Measurements from ENCODE around the gene TREML2. TPM values are rescaled to one million over a fixed set of nuclear protein-coding genes. Genes with fewer than 3 reads are reported as not detected.

Gene TREML2
- total and polyA plus RNA-seq, 9 donors = 0.08 to 0.10 TPM; not detected in 7

DNA sequence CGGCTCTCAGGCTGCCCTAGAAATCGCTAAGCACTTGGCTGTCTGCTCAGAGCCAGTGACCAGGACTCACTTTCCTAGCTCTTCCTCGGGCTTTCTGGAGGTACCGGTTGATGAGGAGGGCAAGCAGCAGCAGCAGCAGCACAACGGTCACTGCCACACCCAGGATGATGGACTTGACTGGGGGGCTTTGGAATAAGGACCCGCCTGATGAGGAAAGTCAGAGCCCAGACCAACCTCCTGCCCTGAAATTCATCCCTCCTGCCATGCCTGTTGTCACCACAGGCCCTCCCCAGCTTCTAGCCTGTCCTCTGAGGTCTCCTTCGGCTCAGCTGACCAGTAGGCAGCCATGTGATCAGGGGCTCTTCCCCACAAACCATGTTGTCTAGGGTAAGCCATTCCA is 16.2 kb downstream of the TREML2 start:
- no peaks in the 10 kb centered on the region for H3K4me1 ChIP-seq (ENCODE audit: insufficient read depth)
- H3K9me3 ChIP-seq = no peaks in the 10 kb centered on the region
- intact Hi-C loops (cut with DNase I) = no loop called here
- TF ChIP-seq, protein P1, sequence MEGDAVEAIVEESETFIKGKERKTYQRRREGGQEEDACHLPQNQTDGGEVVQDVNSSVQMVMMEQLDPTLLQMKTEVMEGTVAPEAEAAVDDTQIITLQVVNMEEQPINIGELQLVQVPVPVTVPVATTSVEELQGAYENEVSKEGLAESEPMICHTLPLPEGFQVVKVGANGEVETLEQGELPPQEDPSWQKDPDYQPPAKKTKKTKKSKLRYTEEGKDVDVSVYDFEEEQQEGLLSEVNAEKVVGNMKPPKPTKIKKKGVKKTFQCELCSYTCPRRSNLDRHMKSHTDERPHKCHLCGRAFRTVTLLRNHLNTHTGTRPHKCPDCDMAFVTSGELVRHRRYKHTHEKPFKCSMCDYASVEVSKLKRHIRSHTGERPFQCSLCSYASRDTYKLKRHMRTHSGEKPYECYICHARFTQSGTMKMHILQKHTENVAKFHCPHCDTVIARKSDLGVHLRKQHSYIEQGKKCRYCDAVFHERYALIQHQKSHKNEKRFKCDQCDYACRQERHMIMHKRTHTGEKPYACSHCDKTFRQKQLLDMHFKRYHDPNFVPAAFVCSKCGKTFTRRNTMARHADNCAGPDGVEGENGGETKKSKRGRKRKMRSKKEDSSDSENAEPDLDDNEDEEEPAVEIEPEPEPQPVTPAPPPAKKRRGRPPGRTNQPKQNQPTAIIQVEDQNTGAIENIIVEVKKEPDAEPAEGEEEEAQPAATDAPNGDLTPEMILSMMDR (IDR thresholded peaks at IDR 0.05) = no peak
- TF ChIP-seq POLR2A (IDR thresholded peaks at IDR 0.05) (no peak), EP300 (IDR thresholded peaks at IDR 0.05) (no peak)
- no peaks in the 10 kb centered on the region for H3K36me3 ChIP-seq
- H3K4me3 ChIP-seq = no peak overlapping the region
- no peak overlapping the region for H3K27ac ChIP-seq
- H3K27me3 ChIP-seq = no peaks in the 10 kb centered on the region
- DNase-seq = no peak
- 77 to 79% (median 79%) methylated on average over 7 of the region's 7 CpGs for WGBS, 3 donors

DNA sequence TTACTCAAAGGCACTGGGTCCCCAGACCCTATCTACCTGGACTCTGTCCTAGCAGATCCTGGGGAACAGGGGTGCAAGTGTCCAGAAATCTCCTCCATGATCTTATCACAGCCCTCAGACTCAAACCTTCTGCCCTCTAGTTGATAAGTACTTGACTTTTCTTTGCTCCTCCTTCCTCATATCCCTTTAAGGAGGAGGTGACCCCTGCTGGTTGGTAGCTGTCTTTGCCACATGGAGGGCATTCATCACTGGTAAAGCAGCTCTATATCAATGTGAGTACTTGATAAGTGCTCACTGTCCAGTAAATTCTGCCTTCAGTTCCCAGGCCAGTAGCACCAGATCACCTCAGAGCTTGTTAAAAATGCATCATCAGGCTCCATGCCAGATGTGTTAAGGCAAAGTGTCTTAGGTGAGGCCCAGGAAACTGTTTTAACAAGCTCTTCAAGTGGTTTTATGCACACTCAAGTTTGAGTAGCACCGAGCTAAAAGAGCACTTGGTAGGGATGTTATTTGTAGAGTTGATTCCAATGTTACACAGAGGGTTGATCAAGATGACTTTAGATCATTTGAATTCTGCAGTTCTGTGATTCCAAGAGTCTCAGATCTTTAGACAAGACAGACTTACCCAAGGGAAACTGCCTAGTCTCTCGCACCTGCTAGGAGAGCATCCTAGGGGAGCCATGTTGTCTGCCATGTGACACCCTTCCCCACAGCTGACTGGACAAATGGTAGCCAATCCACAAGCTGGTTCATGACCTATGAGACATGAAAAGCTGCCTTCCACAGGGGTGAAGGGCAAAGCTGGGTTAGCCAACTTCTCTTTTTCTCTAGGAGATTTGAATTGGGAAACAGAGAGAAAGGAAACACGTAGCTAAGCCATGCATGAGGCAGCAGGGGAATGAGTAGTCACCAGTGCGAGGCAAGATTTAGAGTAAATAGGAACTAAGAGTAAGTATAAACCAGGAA is 18.6 kb downstream of the TREML2 start:
- no peak for DNase-seq

DNA sequence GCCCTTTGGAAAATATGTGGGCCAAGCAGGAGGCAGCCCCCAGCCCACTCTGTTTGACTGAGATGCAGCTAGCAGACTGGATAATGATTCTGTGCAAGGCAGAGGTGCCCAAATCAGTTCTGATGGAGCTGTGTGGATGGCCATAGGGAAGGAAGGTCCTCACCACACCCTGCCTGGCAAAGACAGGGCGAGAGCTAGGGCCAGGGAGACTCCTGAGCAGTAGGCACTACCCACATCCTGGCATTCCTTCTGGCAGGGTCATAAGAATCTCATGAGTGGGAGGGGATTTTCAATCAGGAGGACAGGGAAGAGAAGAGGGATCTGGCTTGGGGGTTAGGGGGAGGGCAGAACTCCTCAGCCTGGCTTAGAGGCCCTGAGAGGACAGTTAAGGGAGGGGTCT is 19.4 kb downstream of the TREML2 start:
- Histone ChIP-seq H3K27me3 (no peaks in the 10 kb centered on the region), H3K9me3 (no peaks in the 10 kb centered on the region), H3K4me1 (ENCODE audit: insufficient read depth) (no peaks in the 10 kb centered on the region), H3K36me3 (no peaks in the 10 kb centered on the region), H3K4me3 (no peak overlapping the region), H3K27ac (no peak overlapping the region)
- intact Hi-C loops (cut with DNase I) = no loop called here
- no peak for TF ChIP-seq EP300 (IDR thresholded peaks at IDR 0.05)
- TF ChIP-seq POLR2A (IDR thresholded peaks at IDR 0.05) = no peak
- TF ChIP-seq, protein P1 (IDR thresholded peaks at IDR 0.05) = no peak
- no peak for DNase-seq
- 72 to 81% (median 78%) methylated on average over 1 of the region's 1 CpG for WGBS, 3 donors

More for the DNA sequence above, 18.6 kb downstream of the TREML2 start:
- intact Hi-C loops (cut with DNase I) = no loop called here
- no peak overlapping the region for H3K27ac ChIP-seq
- TF ChIP-seq, protein P1 (IDR thresholded peaks at IDR 0.05) = no peak
- TF ChIP-seq EP300 (IDR thresholded peaks at IDR 0.05) (no peak), POLR2A (IDR thresholded peaks at IDR 0.05) (no peak)
- no peaks in the 10 kb centered on the region for H3K27me3 ChIP-seq
- H3K36me3 ChIP-seq = no peaks in the 10 kb centered on the region
- no peak overlapping the region for H3K4me3 ChIP-seq
- WGBS, 3 donors = 85 to 92% (median 87%) methylated on average over 4 of the region's 4 CpGs
- no peaks in the 10 kb centered on the region for H3K4me1 ChIP-seq (ENCODE audit: insufficient read depth)
- H3K9me3 ChIP-seq = no peaks in the 10 kb centered on the region

DNA sequence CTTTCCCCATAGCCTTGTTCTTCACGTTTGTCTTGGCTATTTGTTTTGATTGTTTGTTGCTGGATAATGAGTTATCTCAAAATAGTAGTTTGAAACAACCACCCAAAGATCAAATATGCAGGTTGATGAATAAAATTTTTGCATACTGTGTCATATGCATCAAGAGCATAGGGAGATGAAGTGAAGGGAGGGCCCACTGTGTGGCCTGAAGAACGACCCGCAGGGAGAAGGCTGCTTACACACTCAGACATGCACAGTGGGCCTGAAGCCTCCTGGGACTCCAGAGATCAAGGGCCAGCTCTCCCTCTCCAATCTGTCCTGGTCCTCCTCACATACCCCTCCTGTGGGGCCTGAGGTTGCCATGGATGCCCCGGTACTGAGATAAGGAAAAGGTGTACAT is 21.8 kb downstream of the TREML2 start:
- TF ChIP-seq, protein P1 (IDR thresholded peaks at IDR 0.05) = no peak
- TF ChIP-seq EP300 (IDR thresholded peaks at IDR 0.05) (no peak), POLR2A (IDR thresholded peaks at IDR 0.05) (no peak)
- 41 to 56% (median 42%) methylated on average over 4 of the region's 4 CpGs for WGBS, 3 donors

More for the DNA sequence above, 21.8 kb downstream of the TREML2 start:
- DNase-seq = no peak
- intact Hi-C loops (cut with DNase I) = no loop called here
- Histone ChIP-seq H3K27me3 (no peaks in the 10 kb centered on the region), H3K9me3 (no peaks in the 10 kb centered on the region), H3K4me1 (ENCODE audit: insufficient read depth) (no peaks in the 10 kb centered on the region), H3K4me3 (no peak overlapping the region), H3K36me3 (no peaks in the 10 kb centered on the region), H3K27ac (no peak overlapping the region)
